HepG2 (cell line): ENCODE results near the gene B4GALT3. TPM values are rescaled to one million over a fixed set of nuclear protein-coding genes. Genes with fewer than 3 reads are reported as not detected.

Experiments
- EED ChIP-seq: sonication (generic); formaldehyde crosslinking; IDR thresholded peaks from 2 replicates; pipeline ENCODE4 v1.5.0; 2020; ENCODE audit warnings: mild to moderate bottlenecking, missing genetic modification reagents
- ESRRA ChIP-seq: sonication (generic); formaldehyde crosslinking; IDR thresholded peaks from 2 replicates; pipeline ENCODE4 v1.5.1; 2020; ENCODE audit warnings: mild to moderate bottlenecking, low read depth, missing genetic modification reagents
- NKX3-1 ChIP-seq: sonication (generic); formaldehyde crosslinking; IDR thresholded peaks from 2 replicates; pipeline ENCODE4 v1.5.0; 2020; ENCODE audit warnings: missing genetic modification reagents
- PAXIP1 ChIP-seq: sonication (generic); formaldehyde crosslinking; conservative IDR thresholded peaks from 2 replicates; pipeline ENCODE4 v1.4.0; 2020; ENCODE audit warnings: mild to moderate bottlenecking, missing genetic modification reagents, moderate library complexity
- PTBP1 ChIP-seq: fragments of 200-400 bp; formaldehyde crosslinking; IDR thresholded peaks from 2 replicates; pipeline ENCODE4 v1.6.1; 2018; ENCODE audit warnings: low read length, low read depth; ENCODE audit not compliant: poor library complexity, severe bottlenecking
- THAP8 ChIP-seq: sonication (generic); formaldehyde crosslinking; IDR thresholded peaks from 2 replicates; pipeline ENCODE4 v1.5.1; 2020; ENCODE audit warnings: missing genetic modification reagents, mild to moderate bottlenecking, borderline replicate concordance
- TRIM22 ChIP-seq: fragments of 450-650 bp; IDR thresholded peaks from 2 replicates; pipeline ENCODE4 v1.6.1; 2017
- TSC22D2 ChIP-seq: sonication (generic); formaldehyde crosslinking; IDR thresholded peaks from 2 replicates; pipeline ENCODE4 v1.5.1; 2020; ENCODE audit warnings: missing genetic modification reagents, mild to moderate bottlenecking, borderline replicate concordance
- ZNF337 ChIP-seq: sonication (generic); formaldehyde crosslinking; IDR thresholded peaks from 2 replicates; pipeline ENCODE4 v1.5.1; 2020; ENCODE audit warnings: missing genetic modification reagents, low read depth, mild to moderate bottlenecking, borderline replicate concordance
- ZNF616 ChIP-seq: sonication (generic); formaldehyde crosslinking; IDR thresholded peaks from 2 replicates; pipeline ENCODE4 v1.5.0; 2020; ENCODE audit warnings: low read depth, mild to moderate bottlenecking, missing genetic modification reagents
- ZSCAN5A ChIP-seq: sonication (generic); formaldehyde crosslinking; IDR thresholded peaks from 2 replicates; pipeline ENCODE4 v1.8.0; 2022; ENCODE audit warnings: mild to moderate bottlenecking, missing genetic modification reagents, borderline replicate concordance
- polyA plus RNA-seq, 8 experiments: library from polyadenylated mRNA; depleted of rRNA in 3 of 8; stranded (reverse) in 7 of 8; unstranded in 1 of 8; fragments of >200 nt; fragmentation: Illumina TruSeq in 4 of 8; extraction: Trizol in 4 of 8; gene quantifications; 2 replicates each; pipeline versions ENCODE4 v1.2.1 to v1.2.3, GENCODE V29; 2011 to 2016; ENCODE audit warnings: low read depth in 4 of 8, missing spikeins in 1 of 8, mixed read lengths in 1 of 8; ENCODE audit not compliant: insufficient read depth in 1 of 8
- total RNA-seq, 5 experiments: library from RNA; depleted of rRNA; stranded (reverse); fragments of >200 nt; fragmentation: Illumina TruSeq; extraction: Trizol; gene quantifications; 2 replicates each; pipeline ENCODE4 v1.2.3, GENCODE V29; 2016; ENCODE audit warnings: low read depth in 1 of 5
- TF ChIP-seq, protein P1 (sequence below): sonication (generic); formaldehyde crosslinking; conservative IDR thresholded peaks from 2 replicates; pipeline ENCODE4 v1.5.0; 2020; ENCODE audit warnings: missing genetic modification reagents
- TF ChIP-seq, protein P2 (sequence below): sonication (generic); formaldehyde crosslinking; IDR thresholded peaks from 2 replicates; pipeline ENCODE4 v1.4.0; 2020; ENCODE audit warnings: missing genetic modification reagents, borderline replicate concordance

The B4GALT3 gene
- total and polyA plus RNA-seq, 2 of the 13 experiments (the other 11 are each of a cell fraction or from before 2014, with no cell fraction given), result 35.6 to 40.4 TPM

- TF ChIP-seq, protein P1, sequence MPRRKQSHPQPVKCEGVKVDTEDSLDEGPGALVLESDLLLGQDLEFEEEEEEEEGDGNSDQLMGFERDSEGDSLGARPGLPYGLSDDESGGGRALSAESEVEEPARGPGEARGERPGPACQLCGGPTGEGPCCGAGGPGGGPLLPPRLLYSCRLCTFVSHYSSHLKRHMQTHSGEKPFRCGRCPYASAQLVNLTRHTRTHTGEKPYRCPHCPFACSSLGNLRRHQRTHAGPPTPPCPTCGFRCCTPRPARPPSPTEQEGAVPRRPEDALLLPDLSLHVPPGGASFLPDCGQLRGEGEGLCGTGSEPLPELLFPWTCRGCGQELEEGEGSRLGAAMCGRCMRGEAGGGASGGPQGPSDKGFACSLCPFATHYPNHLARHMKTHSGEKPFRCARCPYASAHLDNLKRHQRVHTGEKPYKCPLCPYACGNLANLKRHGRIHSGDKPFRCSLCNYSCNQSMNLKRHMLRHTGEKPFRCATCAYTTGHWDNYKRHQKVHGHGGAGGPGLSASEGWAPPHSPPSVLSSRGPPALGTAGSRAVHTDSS (CRISPR knock-in tag), result no peak
- no peak for TF ChIP-seq TSC22D2 (CRISPR knock-in tag)
- peak; percentile 43 for TF ChIP-seq PAXIP1 (CRISPR knock-in tag)
- no peak for TF ChIP-seq ZNF337
- TF ChIP-seq THAP8 (CRISPR knock-in tag), result no peak
- no peak; the same call in 1 of the 2 replicates for TF ChIP-seq ESRRA (CRISPR knock-in tag)
- TF ChIP-seq PTBP1, result peak; percentile 8
- no peak; the same call in 1 of the 2 replicates for TF ChIP-seq NKX3-1 (CRISPR knock-in tag)
- no peak for TF ChIP-seq ZSCAN5A (CRISPR knock-in tag)
- no peak for TF ChIP-seq TRIM22
- TF ChIP-seq, protein P2, sequence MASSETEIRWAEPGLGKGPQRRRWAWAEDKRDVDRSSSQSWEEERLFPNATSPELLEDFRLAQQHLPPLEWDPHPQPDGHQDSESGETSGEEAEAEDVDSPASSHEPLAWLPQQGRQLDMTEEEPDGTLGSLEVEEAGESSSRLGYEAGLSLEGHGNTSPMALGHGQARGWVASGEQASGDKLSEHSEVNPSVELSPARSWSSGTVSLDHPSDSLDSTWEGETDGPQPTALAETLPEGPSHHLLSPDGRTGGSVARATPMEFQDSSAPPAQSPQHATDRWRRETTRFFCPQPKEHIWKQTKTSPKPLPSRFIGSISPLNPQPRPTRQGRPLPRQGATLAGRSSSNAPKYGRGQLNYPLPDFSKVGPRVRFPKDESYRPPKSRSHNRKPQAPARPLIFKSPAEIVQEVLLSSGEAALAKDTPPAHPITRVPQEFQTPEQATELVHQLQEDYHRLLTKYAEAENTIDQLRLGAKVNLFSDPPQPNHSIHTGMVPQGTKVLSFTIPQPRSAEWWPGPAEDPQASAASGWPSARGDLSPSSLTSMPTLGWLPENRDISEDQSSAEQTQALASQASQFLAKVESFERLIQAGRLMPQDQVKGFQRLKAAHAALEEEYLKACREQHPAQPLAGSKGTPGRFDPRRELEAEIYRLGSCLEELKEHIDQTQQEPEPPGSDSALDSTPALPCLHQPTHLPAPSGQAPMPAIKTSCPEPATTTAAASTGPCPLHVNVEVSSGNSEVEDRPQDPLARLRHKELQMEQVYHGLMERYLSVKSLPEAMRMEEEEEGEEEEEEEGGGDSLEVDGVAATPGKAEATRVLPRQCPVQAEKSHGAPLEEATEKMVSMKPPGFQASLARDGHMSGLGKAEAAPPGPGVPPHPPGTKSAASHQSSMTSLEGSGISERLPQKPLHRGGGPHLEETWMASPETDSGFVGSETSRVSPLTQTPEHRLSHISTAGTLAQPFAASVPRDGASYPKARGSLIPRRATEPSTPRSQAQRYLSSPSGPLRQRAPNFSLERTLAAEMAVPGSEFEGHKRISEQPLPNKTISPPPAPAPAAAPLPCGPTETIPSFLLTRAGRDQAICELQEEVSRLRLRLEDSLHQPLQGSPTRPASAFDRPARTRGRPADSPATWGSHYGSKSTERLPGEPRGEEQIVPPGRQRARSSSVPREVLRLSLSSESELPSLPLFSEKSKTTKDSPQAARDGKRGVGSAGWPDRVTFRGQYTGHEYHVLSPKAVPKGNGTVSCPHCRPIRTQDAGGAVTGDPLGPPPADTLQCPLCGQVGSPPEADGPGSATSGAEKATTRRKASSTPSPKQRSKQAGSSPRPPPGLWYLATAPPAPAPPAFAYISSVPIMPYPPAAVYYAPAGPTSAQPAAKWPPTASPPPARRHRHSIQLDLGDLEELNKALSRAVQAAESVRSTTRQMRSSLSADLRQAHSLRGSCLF, result no peak
- peak; percentile 75; the same call in 1 of the 2 replicates for TF ChIP-seq EED (CRISPR knock-in tag)
- no peak for TF ChIP-seq ZNF616 (CRISPR knock-in tag)
These were observed 11.3 kb downstream of the B4GALT3 start, which contains the start of gene PPOX (continued) for GRCh38 chr1:161165742-161166668.
